ENCODE measurements around the gene EPS8L1.

DNA sequence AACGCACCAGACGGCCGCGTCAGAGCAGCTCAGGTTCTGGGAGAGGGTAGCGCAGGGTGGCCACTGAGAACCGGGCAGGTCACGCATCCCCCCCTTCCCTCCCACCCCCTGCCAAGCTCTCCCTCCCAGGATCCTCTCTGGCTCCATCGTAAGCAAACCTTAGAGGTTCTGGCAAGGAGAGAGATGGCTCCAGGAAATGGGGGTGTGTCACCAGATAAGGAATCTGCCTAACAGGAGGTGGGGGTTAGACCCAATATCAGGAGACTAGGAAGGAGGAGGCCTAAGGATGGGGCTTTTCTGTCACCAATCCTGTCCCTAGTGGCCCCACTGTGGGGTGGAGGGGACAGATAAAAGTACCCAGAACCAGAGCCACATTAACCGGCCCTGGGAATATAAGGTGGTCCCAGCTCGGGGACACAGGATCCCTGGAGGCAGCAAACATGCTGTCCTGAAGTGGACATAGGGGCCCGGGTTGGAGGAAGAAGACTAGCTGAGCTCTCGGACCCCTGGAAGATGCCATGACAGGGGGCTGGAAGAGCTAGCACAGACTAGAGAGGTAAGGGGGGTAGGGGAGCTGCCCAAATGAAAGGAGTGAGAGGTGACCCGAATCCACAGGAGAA, 39.9 kb downstream of the EPS8L1 start:
- TF ChIP-seq CTCF (IDR thresholded peaks at IDR 0.05) (no peak), POLR2A (IDR thresholded peaks at IDR 0.05) (no peak)

Measured in body of pancreas (tissue), 4 donors.